22Rv1 (cell line): ENCODE data around the gene ZNF652.
A peak's percentile ranks its signal among the peaks of the same experiment; 100 is the strongest.

Source experiments
- H3K27ac ChIP-seq: fragments of 450-650 bp; 2 replicates; pipeline ENCODE4 v1.5.1; 2017
- CTCF ChIP-seq: fragments of 450-650 bp; IDR thresholded peaks from 2 replicates; pipeline ENCODE4 v1.5.1; 2017; ENCODE audit warnings: mild to moderate bottlenecking
- ZFX ChIP-seq: fragments of 450-650 bp; IDR thresholded peaks from 2 replicates; pipeline ENCODE4 v1.6.1; 2017; ENCODE audit warnings: antibody characterized with exemption, borderline replicate concordance

Gene ZNF652

GRCh38 chr17:49361902-49362722 lies at the start of gene ZNF652:
Gene ZNF652, minus strand, starts transcription at chr17:49362250. Its CDS starts 44,525 bp downstream, at chr17:49317725.
- H3K27ac ChIP-seq = peak within 1 kb of the TSS; percentile 94
- no peak for TF ChIP-seq ZFX
- TF ChIP-seq CTCF = no peak

GRCh38 chr17:49409066-49409465 lies 47.0 kb upstream of the ZNF652 start:
- TF ChIP-seq CTCF = no peak
- TF ChIP-seq ZFX = no peak
- no peak overlapping the region for H3K27ac ChIP-seq

- TF ChIP-seq ZFX (no peak), CTCF (peak; percentile 82)
Measured at GRCh38 chr17:49407981-49408501, 46.0 kb upstream of the ZNF652 start.

GRCh38 chr17:49407086-49407485 lies 45.0 kb upstream of the ZNF652 start:
- no peak for TF ChIP-seq ZFX
- no peak for TF ChIP-seq CTCF
- H3K27ac ChIP-seq = no peak overlapping the region

More at GRCh38 chr17:49407981-49408501, 46.0 kb upstream of the ZNF652 start:
- H3K27ac ChIP-seq = no peak overlapping the region

- no peak for TF ChIP-seq ZFX
- TF ChIP-seq CTCF = no peak
- H3K27ac ChIP-seq = no peak overlapping the region
Measured at GRCh38 chr17:49406421-49407061, 44.5 kb upstream of the ZNF652 start.

GRCh38 chr17:49404906-49405305 lies 42.9 kb upstream of the ZNF652 start:
- H3K27ac ChIP-seq = no peak overlapping the region
- TF ChIP-seq CTCF (no peak), ZFX (no peak)

- H3K27ac ChIP-seq = peak overlapping the region; percentile 5; the same call in 1 of the 2 replicates
- TF ChIP-seq CTCF (no peak), ZFX (no peak)
Measured at GRCh38 chr17:49404361-49404760, 42.3 kb upstream of the ZNF652 start.
